Nephron progenitor cell (in vitro differentiated cells): ENCODE data around the gene ELMO1.

Experiments
- DNase-seq: peaks from one replicate; pipeline ENCODE4 v3.0.0; 2021
- H3K27ac Mint-ChIP-seq: 2 replicates; pipeline ENCODE4 v1.8.0; 2021; ENCODE audit warnings: mild to moderate bottlenecking, moderate library complexity, mixed read lengths
- H3K27me3 Mint-ChIP-seq: 2 replicates; pipeline ENCODE4 v1.8.0; 2021; ENCODE audit warnings: mild to moderate bottlenecking, low read depth, mixed read lengths; ENCODE audit not compliant: poor library complexity
- H3K36me3 Mint-ChIP-seq: 2 replicates; pipeline ENCODE4 v1.8.0; 2021; ENCODE audit warnings: low read depth, mixed read lengths
- H3K4me1 Mint-ChIP-seq: 2 replicates; pipeline ENCODE4 v1.8.0; 2021; ENCODE audit warnings: mixed read lengths
- H3K4me3 Mint-ChIP-seq: 2 replicates; pipeline ENCODE4 v1.8.0; 2021; ENCODE audit warnings: mild to moderate bottlenecking, moderate library complexity, mixed read lengths
- H3K9me3 Mint-ChIP-seq: 2 replicates; pipeline ENCODE4 v1.8.0; 2021; ENCODE audit warnings: mild to moderate bottlenecking, moderate library complexity, mixed read lengths
- CTCF ChIP-seq: fragments of 200-600 bp; sonication (generic); IDR thresholded peaks from 2 replicates; pipeline ENCODE4 v1.5.0; 2021; ENCODE audit warnings: antibody characterized with exemption

Gene ELMO1

GRCh38 chr7:37195388-37195787 is 253.3 kb downstream of the ELMO1 start:
- TF ChIP-seq CTCF: no peak
- no peak for DNase-seq
- no peak overlapping the region for H3K4me3 Mint-ChIP-seq
- H3K27me3 Mint-ChIP-seq: peaks cover 7% of the 10 kb centered on the region
- H3K27ac Mint-ChIP-seq: no peak overlapping the region
- H3K36me3 Mint-ChIP-seq: no peaks in the 10 kb centered on the region
- H3K9me3 Mint-ChIP-seq: no peaks in the 10 kb centered on the region
- peaks cover 40% of the 10 kb centered on the region for H3K4me1 Mint-ChIP-seq

GRCh38 chr7:37194943-37195342 is 253.7 kb downstream of the ELMO1 start:
- no peaks in the 10 kb centered on the region for H3K36me3 Mint-ChIP-seq
- TF ChIP-seq CTCF: no peak
- no peak for DNase-seq
- no peak overlapping the region for H3K4me3 Mint-ChIP-seq
- peaks cover 5% of the 10 kb centered on the region for H3K27me3 Mint-ChIP-seq
- H3K9me3 Mint-ChIP-seq: no peaks in the 10 kb centered on the region
- H3K4me1 Mint-ChIP-seq: peaks cover 37% of the 10 kb centered on the region
- no peak overlapping the region for H3K27ac Mint-ChIP-seq

- TF ChIP-seq CTCF: no peak
- no peak overlapping the region for H3K4me3 Mint-ChIP-seq
- H3K4me1 Mint-ChIP-seq: peaks cover 25% of the 10 kb centered on the region
- no peaks in the 10 kb centered on the region for H3K36me3 Mint-ChIP-seq
- H3K27ac Mint-ChIP-seq: no peak overlapping the region
- DNase-seq: no peak
- peaks cover 4% of the 10 kb centered on the region for H3K27me3 Mint-ChIP-seq
- H3K9me3 Mint-ChIP-seq: no peaks in the 10 kb centered on the region
Observed at GRCh38 chr7:37193775-37194135, 254.9 kb downstream of the ELMO1 start.

DNA sequence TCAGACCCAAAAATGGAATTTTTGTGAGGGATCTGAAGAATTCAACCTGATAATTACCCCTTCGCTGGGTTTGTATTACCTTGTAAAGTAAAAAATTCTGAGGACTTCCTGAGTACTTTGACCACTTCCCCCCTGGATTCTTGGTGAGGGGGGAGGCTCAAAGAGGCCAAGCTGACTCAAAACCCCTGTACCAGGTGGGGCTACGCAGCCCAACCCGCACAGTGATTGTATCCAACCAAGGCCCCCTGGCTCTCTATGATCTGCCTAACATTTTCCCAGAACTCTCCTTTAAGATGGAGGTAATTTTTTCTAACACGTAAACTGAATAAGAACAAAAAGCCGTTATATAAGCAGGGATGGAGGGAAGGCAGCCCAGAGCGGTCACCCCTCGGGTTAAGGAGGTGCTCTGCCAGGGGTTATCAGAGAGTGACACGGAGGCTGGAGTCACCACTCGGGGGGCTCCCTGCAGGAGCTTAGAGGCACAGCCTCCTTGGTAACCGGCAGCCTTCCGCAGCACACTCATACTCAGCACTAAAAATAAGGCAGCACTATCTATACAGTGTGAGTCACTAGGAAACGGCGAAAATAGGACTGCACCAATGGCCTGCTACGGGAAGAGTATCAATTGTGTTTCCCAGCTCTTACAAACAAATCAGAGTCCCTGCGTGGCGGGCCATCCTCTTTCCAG is 255.4 kb downstream of the ELMO1 start:
- no peak for DNase-seq
- peaks cover 4% of the 10 kb centered on the region for H3K27me3 Mint-ChIP-seq
- peaks cover 22% of the 10 kb centered on the region for H3K4me1 Mint-ChIP-seq
- H3K4me3 Mint-ChIP-seq: no peak overlapping the region
- H3K9me3 Mint-ChIP-seq: no peaks in the 10 kb centered on the region
- no peaks in the 10 kb centered on the region for H3K36me3 Mint-ChIP-seq
- no peak overlapping the region for H3K27ac Mint-ChIP-seq
- no peak for TF ChIP-seq CTCF

DNA sequence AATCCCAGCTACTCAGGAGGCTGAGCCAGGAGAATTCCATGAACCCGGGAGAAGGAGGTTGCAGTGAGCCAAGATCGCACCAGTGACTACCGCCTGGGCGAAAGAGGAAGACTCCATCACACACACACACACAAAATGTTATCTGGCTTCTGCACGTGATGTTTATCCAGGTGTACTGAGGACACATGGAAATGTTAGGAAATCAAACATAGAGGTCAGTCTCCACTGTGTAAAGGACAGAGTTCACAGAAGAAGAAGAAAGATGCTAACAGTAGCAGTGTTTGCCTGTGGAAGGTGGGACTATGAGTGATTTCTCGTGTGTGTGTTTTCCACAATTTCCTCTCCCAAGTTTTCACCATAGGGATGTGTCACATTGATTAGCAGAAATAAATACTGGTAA is 256.9 kb downstream of the ELMO1 start:
- Mint-ChIP-seq H3K36me3 (no peaks in the 10 kb centered on the region), H3K27ac (no peak overlapping the region), H3K27me3 (peaks cover 4% of the 10 kb centered on the region), H3K9me3 (no peaks in the 10 kb centered on the region), H3K4me3 (no peak overlapping the region), H3K4me1 (peaks cover 14% of the 10 kb centered on the region)
- DNase-seq: no peak
- TF ChIP-seq CTCF: no peak

DNA sequence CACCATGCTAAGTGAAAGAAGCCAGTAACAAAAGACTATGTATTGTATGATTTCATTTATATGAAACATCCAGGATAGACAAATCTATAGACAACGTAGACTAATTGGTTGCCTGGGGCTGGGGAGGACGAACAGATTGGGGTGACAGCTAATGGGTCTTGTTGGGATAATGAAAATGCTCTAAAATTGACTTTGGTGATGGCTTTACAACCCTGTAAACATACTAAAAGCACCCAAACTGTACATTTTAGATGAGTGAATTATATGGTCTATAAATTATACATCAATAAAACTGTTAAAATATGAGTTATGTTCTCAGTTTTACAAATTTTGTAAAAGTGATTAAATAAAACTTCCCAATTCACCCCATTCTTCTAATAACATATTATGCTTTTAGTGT is 261.5 kb downstream of the ELMO1 start:
- no peak overlapping the region for H3K27ac Mint-ChIP-seq

More for the DNA sequence above, 261.5 kb downstream of the ELMO1 start:
- TF ChIP-seq CTCF: no peak
- H3K36me3 Mint-ChIP-seq: no peaks in the 10 kb centered on the region
- H3K9me3 Mint-ChIP-seq: no peaks in the 10 kb centered on the region
- H3K4me3 Mint-ChIP-seq: no peak overlapping the region
- H3K4me1 Mint-ChIP-seq: no peaks in the 10 kb centered on the region
- DNase-seq: no peak
- H3K27me3 Mint-ChIP-seq: no peaks in the 10 kb centered on the region
